HG02884 (cell line): ENCODE results near the gene TIMP2.
"Not testable (repeated sequence)": the region's sequence is repeated elsewhere in the genome, so short reads cannot be mapped to it uniquely, and the experiment has no call there.

Source experiments
- ATAC-seq: cut with Tn5 transposase; IDR thresholded peaks from one replicate; pipeline ENCODE4 v1.9.1; 2021; ENCODE audit warnings: mild to moderate bottlenecking, moderate library complexity; ENCODE audit not compliant: unreplicated experiment

Gene TIMP2

DNA sequence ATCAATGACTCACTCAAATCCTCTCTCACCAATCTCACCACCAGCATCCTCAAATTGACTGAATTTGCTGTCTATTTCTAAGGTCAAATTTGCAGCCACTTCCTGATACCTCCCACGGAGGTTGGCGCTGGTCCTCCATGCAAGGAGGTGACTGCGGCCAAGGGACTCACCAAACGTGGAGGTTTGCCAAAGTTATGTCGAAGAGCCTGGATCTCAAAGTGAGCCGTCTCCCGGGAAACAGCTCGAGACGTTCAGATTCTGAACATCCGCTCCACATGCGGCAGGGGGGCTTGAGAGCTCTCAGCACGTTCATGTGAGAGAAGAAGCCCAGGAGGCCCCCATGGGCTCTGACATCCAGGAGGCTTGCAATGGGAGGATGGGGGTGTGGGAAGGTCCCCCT, 31.9 kb upstream of the TIMP2 start:
- ATAC-seq: no peak

DNA sequence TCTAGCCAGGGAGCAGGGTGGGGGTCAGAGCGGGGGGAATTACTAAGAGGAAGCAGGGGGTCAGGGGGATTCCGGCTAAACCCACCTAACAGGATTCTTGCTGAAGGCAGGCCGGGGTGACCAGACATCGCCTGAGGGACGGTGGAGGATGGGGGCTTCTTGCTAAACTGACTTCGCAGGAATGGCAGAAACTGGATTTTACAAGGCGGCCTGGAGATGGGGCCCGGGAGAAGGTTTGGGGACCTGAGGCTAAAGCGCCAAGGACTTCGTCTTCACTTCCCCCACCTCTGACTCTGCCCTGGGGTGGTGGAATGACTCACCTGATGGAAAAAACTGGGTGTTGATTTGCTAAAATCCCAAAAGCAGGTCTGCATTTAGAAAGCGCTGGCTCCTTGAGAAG, 31.1 kb upstream of the TIMP2 start:
- no peak for ATAC-seq

DNA sequence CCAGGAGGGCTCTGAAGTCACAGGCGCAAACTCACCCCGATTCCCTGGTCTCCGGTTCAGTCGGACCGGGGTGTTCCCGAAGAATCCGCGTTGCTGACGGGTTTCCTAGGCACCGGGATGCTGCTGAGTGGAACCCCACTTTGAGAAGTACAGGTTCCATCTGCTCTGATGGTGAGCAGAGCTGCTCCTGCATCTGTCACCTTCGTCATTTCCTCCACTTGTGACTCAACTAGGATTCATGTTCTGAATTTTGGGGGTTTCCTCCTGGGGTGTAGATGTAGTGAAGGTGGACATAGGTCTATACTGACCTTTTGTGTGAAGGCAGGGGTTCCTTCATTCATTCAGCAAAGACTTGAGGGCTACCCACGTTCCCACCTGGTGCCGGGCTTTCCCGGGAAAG, 29.5 kb upstream of the TIMP2 start:
- no peak for ATAC-seq

DNA sequence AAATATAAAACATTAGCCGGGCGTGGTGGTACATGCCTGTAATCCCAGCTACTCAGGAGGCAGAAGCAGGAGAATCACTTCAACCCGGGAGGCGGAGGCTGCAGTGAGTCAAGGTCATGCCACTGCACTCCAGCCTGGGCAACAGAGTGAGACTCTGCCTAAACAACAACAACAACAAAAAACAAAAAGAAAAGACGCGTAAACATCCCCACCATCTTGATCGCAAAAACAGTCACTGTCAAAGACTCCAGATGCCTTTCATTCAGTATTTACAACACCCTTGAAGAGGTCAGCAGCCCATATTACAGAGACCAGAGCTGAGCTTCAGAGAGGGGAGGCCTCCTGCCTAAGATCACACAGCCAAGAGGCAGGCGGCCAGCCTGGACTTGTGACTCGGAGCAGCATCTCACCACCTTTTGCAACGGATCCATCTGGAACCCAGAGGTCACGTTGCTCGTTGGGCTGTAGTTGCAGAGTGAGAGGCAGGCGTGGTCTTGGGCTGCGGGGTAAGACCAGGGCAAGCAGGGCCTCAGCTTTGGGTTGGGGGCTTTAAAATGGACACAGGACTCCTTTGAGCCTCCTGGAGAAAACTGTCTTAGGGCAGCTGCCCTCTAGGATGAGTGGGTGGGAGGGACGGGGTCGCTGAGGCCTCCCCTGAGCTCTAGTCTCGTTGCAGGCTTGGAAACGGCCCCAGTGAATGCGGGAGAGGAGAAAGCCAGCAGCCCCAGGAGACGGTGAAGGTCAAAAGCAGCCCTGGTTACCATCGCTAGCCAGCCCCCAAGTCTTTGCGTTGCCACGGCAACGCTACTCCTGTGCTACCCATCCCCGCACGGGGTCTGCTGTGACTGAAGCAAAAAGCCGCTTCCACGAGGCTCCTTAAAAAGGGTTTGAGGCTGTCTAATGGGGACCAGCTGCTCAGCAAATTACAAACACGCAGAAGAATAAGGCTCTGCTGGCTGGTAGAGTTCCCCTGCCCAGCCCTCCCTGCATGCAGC, 28.5 kb upstream of the TIMP2 start:
- no peak for ATAC-seq

DNA sequence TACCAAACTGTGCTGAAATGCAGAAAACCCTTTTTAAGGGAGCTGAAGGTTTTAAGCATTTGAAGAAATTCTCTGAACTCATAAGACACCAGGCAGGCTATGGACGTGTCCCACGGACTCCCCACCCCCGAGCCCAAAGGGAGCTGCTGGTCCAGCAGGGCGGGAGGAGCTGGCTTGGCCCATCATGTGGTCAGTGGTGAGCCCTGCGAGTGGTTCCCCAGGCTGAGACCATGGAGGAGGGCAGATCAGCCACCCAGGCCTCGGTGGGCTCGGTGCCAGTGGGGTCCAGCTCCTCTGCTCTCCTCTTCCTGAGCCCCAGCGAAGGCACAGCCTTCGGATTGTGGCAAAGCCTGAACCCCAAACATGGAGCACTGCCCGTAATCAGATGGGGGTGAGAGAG, 27.5 kb upstream of the TIMP2 start:
- ATAC-seq: no peak

DNA sequence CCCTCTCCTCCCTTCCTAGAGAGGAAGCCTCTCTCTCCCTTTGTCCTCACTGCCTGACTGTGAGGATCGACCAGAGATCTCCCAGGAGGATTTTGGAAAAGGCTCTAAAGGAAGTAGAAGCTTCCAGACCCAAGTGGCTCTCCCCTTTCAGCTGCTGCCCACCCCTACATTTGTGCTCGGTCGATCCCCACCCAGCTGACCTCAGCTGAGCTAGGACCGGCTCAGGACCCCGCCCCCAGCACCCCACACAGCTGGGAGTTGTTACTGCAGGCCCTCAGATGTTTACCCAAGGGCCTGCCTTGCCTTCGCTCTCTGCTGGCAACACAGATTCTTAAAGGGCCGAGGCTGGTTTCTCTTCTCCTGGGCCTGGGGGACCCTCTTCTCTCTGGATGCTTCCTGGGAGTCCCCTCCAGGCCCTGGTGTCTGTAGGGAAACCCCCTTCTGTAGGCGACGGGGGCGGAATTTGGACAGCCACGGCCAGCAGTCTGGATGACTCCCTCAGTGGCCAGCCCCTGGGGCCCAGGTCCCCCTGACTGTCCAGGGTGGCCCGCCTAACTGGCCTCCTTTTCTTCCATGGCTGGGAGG, 26.9 kb upstream of the TIMP2 start:
- ATAC-seq: no peak

DNA sequence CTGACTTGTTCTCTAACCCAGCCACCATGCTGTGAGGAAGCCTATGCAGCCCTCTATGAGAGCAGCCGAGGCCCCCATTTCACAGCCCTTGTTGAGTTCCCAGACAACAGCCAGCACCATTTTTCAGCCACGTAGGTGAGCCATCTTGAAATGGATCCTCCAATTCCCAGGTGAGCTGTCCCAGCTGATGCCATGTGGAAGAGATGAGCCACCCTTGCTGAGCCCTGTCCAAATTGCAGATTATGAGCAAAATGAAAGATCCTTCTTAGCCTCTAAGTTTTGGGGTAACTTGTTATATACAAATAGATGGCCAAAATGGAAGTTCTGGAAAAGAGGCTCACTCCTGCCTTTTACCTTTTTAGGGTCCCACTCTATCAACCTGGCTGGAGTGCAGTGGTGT, 25.7 kb upstream of the TIMP2 start:
- ATAC-seq: no peak

DNA sequence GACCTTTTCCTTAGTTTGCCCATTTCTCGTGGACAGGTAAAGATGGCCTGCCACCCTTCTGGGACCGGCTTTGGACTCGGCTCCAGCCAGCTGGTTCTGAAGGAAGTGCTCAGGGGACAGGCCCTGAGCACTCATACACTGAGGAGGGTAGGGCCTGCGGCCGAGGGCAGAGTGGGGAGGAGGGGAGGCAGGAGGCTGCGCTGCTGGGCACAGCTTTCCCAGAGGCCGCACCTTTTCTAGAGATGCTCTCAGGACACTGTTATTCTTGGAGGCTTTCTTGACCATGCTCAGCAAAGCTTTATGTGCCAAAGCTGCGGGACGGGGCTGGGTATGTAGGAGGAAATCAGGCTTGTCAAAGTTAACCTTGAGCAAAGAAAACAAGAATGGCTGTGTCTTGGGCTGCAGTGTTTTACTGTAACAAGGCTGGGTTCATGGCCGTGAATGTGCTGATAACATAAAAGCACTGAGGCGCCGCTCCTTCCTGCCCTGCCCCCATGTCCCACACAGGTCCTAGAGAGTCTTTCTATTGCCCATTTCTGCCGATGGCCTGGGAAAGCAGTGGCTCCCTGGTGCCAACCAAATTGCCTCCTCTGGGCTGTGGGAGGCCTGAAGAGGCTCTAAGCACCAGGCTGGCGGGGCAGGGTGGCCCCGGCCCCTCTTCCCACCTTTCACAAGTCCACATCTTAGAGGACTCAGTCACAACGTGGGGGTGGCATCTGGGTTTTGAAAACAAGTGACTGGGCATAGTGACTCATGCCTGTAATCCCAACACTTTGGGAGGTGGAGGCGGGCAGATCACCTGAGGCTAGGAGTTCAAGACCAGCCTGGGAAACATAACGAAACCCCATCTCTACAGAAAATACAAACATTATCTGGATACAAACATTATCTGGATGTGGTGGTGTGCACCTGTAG, 22.3 kb upstream of the TIMP2 start:
- no peak for ATAC-seq

DNA sequence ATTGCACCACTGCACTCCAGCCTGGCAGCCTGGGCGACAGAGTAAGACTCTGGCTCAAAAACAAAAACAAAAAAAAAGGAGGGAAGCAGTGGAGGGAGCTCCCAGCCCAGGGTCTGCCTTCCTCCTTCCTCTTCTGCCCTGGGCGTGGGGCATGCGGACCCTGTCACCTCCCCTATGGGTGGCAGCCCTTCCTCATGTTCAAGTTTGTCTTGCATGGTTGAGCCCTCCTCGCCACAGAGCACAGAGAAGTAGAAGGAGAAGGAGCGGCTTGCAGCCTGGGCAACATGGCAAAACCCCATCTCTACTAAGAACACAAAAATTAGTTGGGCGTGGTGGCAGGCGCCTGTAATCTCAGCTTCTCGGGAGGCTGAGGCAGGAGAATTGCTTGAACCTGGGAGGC, 21.4 kb upstream of the TIMP2 start:
- no peak for ATAC-seq

DNA sequence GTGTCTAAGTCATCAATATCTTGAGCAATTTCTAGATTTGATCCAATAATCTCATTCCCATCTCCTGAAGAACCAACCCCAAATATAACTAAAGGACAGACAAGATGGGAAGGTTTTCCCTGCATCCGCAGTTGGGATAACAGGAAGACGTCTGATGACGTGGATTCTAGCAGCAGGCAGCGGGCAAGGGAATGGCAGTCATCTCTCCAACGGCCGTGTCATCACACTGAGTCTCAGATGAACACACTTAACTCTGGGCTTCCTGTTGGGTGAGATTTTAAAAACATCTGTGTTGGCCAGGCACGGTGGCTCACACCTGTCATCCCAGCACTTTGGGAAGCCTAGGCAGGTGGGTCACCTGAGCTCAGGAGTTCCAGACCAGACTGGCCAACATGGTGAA, 20.9 kb upstream of the TIMP2 start:
- no peak for ATAC-seq

DNA sequence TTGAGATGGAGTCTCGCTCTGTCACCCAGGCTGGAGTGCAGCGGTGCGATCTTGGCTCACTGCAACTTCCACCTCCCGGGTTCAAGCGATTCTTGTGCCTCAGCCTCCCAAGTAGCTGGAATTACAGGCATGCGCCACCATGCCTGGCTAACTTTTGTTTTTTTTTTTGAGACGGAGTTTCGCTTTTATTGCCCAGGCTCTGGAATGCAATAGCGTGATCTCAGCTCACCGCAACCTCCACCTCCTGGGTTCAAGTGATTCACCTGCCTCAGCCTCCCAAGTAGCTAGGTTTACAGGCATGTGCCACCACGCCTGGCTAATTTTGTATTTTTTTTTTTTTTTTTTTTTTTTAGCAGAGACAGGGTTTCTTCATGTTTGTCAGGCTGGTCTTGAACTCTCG, 20.3 kb upstream of the TIMP2 start:
- not testable (repeated sequence) for ATAC-seq

DNA sequence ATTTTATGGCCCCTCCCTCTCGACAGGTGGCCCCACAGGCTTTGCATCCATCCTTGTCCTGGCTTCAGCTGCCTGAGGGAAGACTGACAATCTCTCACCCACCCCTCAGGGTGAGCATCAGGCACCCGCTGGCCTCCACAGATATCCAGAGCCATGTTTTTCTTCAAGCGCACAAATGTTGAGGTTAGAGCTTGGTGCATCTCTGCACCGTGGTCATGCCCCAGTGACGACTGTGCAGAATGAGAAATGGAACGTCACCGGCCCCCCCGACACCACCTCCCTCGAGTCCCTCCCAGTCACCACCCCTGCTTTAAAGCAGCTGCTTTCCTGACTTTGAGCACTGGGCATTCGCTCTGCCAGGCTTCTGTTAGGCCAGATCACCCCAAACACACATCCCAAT, 19.8 kb upstream of the TIMP2 start:
- no peak for ATAC-seq

DNA sequence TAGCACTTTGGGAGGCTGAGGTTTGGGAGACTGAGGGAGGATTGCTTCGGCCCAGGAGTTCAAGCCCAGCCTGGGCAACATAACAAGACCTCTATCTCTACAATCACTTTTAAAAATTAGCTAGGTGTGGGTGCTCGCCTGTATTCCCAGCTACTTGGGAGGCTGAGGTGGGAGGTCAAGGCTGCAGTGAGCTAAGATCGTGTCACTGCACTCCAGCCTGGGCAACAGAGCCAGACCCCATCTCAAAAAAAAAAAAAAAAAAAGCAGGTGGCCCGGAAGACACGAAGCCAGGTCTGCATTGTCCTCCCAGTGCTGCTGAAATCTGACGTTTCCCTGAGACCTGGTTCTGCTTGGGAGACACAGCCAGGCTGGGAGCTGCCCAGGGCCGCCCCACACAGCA, 18.8 kb upstream of the TIMP2 start:
- no peak for ATAC-seq

DNA sequence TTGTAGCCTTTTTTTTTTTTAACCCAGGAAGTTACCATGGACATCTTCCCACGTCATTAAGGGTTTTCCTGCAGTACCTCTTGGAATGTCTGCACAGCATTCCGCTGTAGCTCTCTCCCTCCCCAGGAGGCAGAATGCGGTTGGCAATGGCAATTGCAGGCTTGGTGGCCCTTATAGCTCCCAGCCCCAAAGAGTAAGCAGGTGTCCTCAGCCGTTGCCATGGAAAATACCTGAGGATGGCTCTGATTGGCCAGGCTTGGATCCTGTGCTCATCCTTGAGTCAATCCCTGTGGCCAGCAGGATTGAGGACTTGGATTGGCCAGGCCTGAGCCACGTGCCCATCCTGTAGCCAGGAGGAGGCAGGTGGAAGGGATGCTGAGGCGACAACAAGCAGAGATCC, 15.5 kb upstream of the TIMP2 start:
- ATAC-seq: no peak

DNA sequence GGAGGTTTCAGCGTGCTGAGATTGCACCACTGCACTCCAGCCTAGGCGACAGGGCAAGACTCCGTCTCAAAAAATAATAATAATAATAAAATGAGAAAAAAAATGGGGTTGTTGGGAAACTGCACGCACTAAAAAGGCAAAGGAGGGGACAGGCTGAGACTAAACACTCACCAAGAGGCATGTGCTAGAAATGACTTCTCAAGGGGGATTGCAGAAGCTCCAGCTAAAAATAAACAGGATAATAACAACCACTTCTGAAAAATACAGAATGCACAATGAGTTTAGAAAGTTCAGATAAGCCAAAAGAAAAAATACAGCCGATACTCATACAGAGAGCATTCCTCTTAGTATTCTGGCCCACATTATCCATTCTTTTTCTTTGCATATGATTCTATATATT, 15.1 kb upstream of the TIMP2 start:
- no peak for ATAC-seq

DNA sequence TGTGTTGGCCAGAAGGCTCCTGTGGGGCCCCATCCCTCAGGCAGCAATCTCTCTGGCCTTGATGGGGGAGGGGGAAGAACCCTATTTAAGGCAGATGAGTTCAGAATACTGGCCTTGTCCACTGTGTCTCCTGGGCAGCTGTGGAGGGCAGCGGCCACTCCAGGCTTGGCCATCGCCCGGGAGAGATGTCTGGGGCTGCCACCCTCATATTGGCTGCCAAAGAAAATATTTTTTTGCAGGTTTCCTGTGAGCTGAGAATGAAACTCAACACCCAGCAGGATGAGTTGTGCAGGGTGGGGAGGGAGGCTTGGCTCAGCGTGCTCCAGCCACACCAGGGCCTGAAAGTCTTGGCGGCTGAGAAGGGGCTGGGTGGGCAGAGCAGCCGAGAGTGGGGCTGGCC, 14.4 kb upstream of the TIMP2 start:
- no peak for ATAC-seq

DNA sequence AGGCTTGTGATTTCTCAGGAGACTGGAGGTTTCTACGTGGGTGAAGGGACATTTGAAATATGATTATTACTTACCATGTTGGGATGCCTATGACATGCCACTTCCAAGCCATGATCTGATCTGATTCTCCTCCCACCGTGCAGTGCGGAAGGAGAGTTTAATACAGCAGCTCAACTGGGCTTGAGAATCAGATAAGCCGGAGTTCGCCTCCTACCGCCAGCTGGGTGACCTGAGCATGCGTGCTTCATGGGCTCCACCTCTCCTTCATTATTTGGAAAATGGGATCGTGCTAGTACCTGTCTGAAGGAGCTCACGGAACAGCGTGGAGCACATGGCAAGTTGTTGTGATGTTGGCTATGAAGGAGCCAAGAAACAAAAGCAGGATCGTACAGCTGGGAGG, 12.4 kb upstream of the TIMP2 start:
- no peak for ATAC-seq

DNA sequence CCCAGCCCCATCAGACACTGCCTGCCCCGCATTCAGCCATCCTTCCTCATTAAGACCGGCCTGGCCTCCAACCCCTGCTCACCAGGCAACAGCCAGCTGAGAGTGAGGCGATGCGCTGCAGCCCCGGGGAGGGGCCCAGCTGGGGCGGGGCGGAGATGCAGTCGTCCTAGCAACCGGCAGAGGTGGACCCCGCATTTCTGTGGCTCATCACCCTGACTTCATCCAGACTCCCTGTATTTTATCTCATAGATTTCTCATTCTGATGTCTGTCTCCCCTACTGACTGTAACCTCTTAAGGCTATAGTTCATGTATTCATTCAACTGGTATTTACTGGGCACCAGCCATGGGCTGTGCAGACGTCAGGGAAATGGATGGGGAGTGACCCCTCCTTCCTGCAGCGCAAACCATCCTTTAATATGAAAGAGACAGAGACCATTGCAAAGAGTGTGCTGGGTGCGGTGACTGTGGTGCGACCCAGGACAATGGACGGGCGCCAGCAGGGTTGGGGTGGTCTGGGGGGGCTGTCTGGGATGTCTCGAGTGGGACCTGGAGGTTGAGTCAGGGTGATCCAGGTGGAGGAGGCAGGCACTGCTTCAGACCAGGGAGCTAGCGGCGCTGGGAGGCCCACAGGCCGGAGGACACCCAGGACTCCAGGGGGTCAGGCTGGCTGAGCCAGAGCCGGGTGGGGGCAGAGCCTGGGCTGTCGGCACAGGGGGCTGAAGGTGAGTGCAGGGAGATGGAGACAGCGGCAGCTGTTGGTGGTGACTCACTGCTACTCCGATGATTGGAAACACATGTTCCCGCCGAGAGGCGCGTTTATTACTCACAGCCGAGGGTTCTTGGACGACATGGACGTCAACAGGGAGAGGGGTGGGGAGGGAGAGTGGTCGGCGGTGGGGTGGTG, 10.5 kb upstream of the TIMP2 start:
- ATAC-seq: no peak

DNA sequence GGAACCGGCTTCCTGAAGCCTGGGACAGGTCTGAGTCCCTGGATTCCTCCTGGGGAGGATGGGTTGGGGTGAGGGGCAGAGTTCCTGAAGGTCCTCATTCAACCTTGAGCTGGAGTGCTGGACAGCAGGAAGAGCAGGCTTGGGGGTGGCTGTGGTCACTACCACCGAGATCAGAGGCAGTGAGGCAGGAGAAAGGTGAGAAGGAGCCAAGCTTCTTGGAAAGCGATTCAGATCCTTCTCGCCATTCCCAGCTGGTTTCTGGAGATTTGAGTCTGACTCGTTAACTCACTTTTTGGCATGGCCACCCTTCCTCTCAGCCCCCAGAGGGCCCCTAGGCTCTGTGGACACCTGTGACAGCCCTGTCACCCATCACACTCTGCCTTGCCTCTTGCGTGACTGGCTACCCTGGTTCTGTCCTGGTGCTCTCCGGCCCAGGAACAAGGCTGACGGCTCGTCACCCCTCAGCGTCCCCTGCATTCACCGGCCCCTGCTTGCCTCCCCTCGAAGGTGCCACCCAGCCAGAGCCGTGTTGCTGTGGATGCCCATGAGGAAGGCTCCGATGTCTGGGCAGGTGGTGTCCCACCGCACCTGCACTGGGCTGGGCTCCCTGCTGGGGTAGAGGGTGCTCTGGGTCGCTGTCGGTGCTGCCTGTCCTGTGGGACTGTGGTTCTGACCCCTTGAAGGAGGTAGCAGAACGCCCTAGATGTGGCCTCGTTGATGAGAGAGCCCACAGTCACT, 9.7 kb upstream of the TIMP2 start:
- ATAC-seq: no peak
